Measurements from ENCODE around the gene ADGRV1. TPM values are rescaled to one million over a fixed set of nuclear protein-coding genes. Genes with fewer than 3 reads are reported as not detected.
"Not testable (repeated sequence)": the region's sequence is repeated elsewhere in the genome, so short reads cannot be mapped to it uniquely, and the experiment has no call there.

Gene ADGRV1
- total RNA-seq, 2 donors from 2014 or later = 16.4 to 20.9 TPM

GRCh38 chr5:90612919-90613318 is 54.3 kb downstream of the ADGRV1 start:
- no peak overlapping the region for H3K27ac ChIP-seq
- no peaks in the 10 kb centered on the region for H3K9me3 ChIP-seq
- no peaks in the 10 kb centered on the region for H3K36me3 ChIP-seq
- DNase-seq (ENCODE audit: low spot score) = no peak
- no peak for TF ChIP-seq POLR2AphosphoS5 (IDR thresholded peaks at IDR 0.05)
- TF ChIP-seq POLR2A (IDR thresholded peaks at IDR 0.05) = no peak
- TF ChIP-seq CTCF (IDR thresholded peaks at IDR 0.05) = no peak
- no peaks in the 10 kb centered on the region for H3K4me1 ChIP-seq (replicated peaks)
- WGBS = 63% methylated on average over 1 of the region's 1 CpG
- no peak overlapping the region for H3K4me3 ChIP-seq
- intact Hi-C loops (cut with DNase I) = no loop called here
- no peaks in the 10 kb centered on the region for H3K27me3 ChIP-seq (replicated peaks; ENCODE audit: insufficient read depth)

- no peak for TF ChIP-seq CTCF (IDR thresholded peaks at IDR 0.05)
- no peak for TF ChIP-seq POLR2A (IDR thresholded peaks at IDR 0.05)
- TF ChIP-seq POLR2AphosphoS5 (IDR thresholded peaks at IDR 0.05) = no peak
- DNase-seq (ENCODE audit: low spot score) = no peak
- Histone ChIP-seq H3K9me3 (no peaks in the 10 kb centered on the region), H3K4me3 (no peak overlapping the region), H3K36me3 (no peaks in the 10 kb centered on the region), H3K27me3 (replicated peaks; ENCODE audit: insufficient read depth) (no peaks in the 10 kb centered on the region), H3K27ac (no peak overlapping the region), H3K4me1 (replicated peaks) (no peaks in the 10 kb centered on the region)
- 91% methylated on average over 3 of the region's 3 CpGs for WGBS
- intact Hi-C loops (cut with DNase I) = no loop called here
These were observed 54.9 kb downstream of the ADGRV1 start for GRCh38 chr5:90613459-90613858.

- Histone ChIP-seq H3K27ac (no peak overlapping the region), H3K27me3 (replicated peaks; ENCODE audit: insufficient read depth) (no peaks in the 10 kb centered on the region), H3K4me3 (no peak overlapping the region), H3K4me1 (replicated peaks) (no peaks in the 10 kb centered on the region), H3K9me3 (no peaks in the 10 kb centered on the region), H3K36me3 (no peaks in the 10 kb centered on the region)
- intact Hi-C loops (cut with DNase I) = no loop called here
- no peak for TF ChIP-seq POLR2A (IDR thresholded peaks at IDR 0.05)
- no peak for TF ChIP-seq POLR2AphosphoS5 (IDR thresholded peaks at IDR 0.05)
- no peak for TF ChIP-seq CTCF (IDR thresholded peaks at IDR 0.05)
- no peak for DNase-seq (ENCODE audit: low spot score)
- 78% methylated on average over 6 of the region's 6 CpGs for WGBS
These were observed 55.4 kb downstream of the ADGRV1 start for GRCh38 chr5:90613918-90614504.

DNA sequence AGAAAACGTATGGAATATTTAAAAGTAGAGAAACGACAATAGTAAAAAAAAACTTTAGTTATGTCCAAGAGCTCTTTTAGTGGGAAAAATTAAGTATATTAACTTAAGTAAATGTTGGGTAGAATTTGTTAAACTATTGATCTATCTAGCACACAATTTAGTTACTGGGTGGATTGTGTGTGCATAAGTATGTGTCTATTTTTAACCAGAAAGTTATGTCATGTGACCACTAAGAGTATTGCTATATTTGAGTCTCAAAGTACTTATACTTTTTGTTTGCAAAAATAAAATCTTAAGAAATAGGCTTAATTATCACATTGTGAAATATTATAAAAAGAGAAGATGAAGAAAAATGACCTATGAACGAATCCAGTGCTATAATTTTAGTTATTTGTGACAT is 56.8 kb downstream of the ADGRV1 start:
- WGBS = 93% methylated on average over 3 of the region's 3 CpGs
- H3K4me1 ChIP-seq (replicated peaks) = no peaks in the 10 kb centered on the region
- no peak overlapping the region for H3K27ac ChIP-seq
- no peak for DNase-seq (ENCODE audit: low spot score)
- intact Hi-C loops (cut with DNase I) = no loop called here
- TF ChIP-seq CTCF (IDR thresholded peaks at IDR 0.05) = no peak
- H3K27me3 ChIP-seq (replicated peaks; ENCODE audit: insufficient read depth) = no peaks in the 10 kb centered on the region
- H3K36me3 ChIP-seq = no peaks in the 10 kb centered on the region
- H3K9me3 ChIP-seq = no peaks in the 10 kb centered on the region
- no peak overlapping the region for H3K4me3 ChIP-seq

DNA sequence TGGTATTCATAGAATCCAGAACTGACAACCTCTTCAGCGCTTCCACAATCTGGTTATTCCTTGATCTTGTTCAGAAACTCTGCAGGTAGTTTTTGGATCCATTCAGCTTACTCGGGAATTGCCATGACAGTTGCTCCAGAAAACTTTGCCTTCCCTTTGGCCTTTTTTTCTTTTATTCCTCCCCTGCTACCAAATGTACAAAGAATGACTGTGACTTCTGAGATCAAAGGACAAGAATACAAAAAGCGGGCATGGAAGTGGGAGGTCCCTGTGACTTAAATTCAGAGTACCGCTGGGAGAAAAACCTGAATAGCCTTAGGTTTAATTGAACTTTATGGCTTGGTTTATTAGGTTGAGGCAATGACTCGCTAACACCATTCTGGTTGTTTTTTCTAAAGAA is 59.5 kb downstream of the ADGRV1 start:
- no peaks in the 10 kb centered on the region for H3K36me3 ChIP-seq
- no peak for TF ChIP-seq CTCF (IDR thresholded peaks at IDR 0.05)
- no peak for TF ChIP-seq POLR2A (IDR thresholded peaks at IDR 0.05)
- no peak for TF ChIP-seq POLR2AphosphoS5 (IDR thresholded peaks at IDR 0.05)
- 20% methylated on average over 5 of the region's 5 CpGs for WGBS
- no peak for DNase-seq (ENCODE audit: low spot score)
- H3K27ac ChIP-seq = no peak overlapping the region
- no peaks in the 10 kb centered on the region for H3K4me1 ChIP-seq (replicated peaks)
- H3K27me3 ChIP-seq (replicated peaks; ENCODE audit: insufficient read depth) = no peaks in the 10 kb centered on the region
- H3K4me3 ChIP-seq = no peak overlapping the region
- H3K9me3 ChIP-seq = no peaks in the 10 kb centered on the region
- intact Hi-C loops (cut with DNase I) = no loop called here

- H3K9me3 ChIP-seq; H3K4me3 ChIP-seq; DNase-seq (ENCODE audit: low spot score); intact Hi-C loops (cut with DNase I); H3K36me3 ChIP-seq; H3K4me1 ChIP-seq (replicated peaks); H3K27ac ChIP-seq; H3K27me3 ChIP-seq (replicated peaks; ENCODE audit: insufficient read depth): not testable (repeated sequence)
- WGBS = 93% methylated on average over 6 of the region's 6 CpGs
These were observed 61.2 kb downstream of the ADGRV1 start for GRCh38 chr5:90619762-90620161.

All from prostate gland (tissue), 2 donors.